A549 (cell line): Measurements from ENCODE around the gene SMIM20.

Source experiments
- CBX8 ChIP-seq: fragments of 200-600 bp; sonication (generic); IDR thresholded peaks from 2 replicates; pipeline ENCODE4 v1.6.1; 2016
- EP300 ChIP-seq, 2 experiments: fragments of >200 bp; sonication (Bioruptor Twin); formaldehyde crosslinking; IDR thresholded peaks; 2 replicates in 1 of 2; 3 replicates in 1 of 2; pipeline ENCODE4 v1.6.1; 2016 to 2017
- MYC ChIP-seq: IDR thresholded peaks from 2 replicates; pipeline ENCODE4 v1.6.1; 2012; ENCODE audit warnings: mild to moderate bottlenecking, inconsistent platforms, low read length, improper control_type of control experiment, borderline replicate concordance
- NR3C1 ChIP-seq: fragments of >200 bp; sonication (Bioruptor Twin); formaldehyde crosslinking; IDR thresholded peaks from 3 replicates; pipeline ENCODE4 v1.6.1; 2017
- POLR2A ChIP-seq: IDR thresholded peaks from 2 replicates; pipeline ENCODE4 v1.6.1; 2012; ENCODE audit warnings: mild to moderate bottlenecking, low read length
- TF ChIP-seq, protein P1 (sequence below): fragments of >200 bp; sonication (Bioruptor Twin); formaldehyde crosslinking; IDR thresholded peaks from 3 replicates; pipeline ENCODE4 v1.5.1; 2016
- TF ChIP-seq, protein P2 (sequence below): IDR thresholded peaks from 2 replicates; pipeline ENCODE4 v1.6.1; 2012; ENCODE audit warnings: low read depth, borderline replicate concordance
- TF ChIP-seq, protein P3 (sequence below): fragments of 250-450 bp; sonication (Bioruptor Pico); IDR thresholded peaks from 2 replicates; pipeline ENCODE4 v1.5.0; 2021; ENCODE audit warnings: mild to moderate bottlenecking, moderate library complexity, borderline replicate concordance

DNA sequence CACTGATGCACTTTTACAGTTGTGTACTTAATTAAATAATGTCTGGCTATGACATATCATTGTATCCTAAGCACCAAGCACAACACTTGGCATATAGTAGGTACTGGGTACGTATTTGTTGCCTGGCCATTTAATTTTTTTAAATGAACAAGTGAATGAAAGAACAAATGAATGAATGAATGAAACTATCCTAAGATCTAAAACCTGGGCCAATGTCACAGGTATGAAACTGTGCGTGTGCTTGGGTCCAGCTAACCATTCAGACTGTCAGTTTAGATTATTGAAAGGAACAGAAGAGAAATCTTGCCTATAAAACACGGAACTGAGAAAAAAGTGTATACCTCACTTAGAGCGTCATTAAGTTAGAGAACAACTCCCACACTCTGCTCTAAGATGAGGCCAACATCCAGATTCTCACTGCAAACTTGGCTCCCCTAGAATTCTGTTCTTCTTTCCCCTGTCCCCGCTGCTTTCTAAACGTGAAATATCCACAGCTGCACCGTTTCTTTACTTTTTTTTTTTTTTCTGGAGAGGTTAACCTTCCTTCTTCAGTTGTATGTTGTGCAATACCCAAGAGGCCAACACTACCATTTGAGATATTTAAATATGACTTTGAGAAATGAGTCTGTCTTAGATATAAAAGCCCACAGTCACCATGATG, 33.9 kb upstream of the SMIM20 start:
- TF ChIP-seq MYC (no peak), POLR2A (no peak), EP300 (IDR thresholded peaks at IDR 0.05) (no peak), NR3C1 (no peak), CBX8 (no peak)
- TF ChIP-seq, protein P1, sequence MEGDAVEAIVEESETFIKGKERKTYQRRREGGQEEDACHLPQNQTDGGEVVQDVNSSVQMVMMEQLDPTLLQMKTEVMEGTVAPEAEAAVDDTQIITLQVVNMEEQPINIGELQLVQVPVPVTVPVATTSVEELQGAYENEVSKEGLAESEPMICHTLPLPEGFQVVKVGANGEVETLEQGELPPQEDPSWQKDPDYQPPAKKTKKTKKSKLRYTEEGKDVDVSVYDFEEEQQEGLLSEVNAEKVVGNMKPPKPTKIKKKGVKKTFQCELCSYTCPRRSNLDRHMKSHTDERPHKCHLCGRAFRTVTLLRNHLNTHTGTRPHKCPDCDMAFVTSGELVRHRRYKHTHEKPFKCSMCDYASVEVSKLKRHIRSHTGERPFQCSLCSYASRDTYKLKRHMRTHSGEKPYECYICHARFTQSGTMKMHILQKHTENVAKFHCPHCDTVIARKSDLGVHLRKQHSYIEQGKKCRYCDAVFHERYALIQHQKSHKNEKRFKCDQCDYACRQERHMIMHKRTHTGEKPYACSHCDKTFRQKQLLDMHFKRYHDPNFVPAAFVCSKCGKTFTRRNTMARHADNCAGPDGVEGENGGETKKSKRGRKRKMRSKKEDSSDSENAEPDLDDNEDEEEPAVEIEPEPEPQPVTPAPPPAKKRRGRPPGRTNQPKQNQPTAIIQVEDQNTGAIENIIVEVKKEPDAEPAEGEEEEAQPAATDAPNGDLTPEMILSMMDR = no peak
- TF ChIP-seq, protein P2, sequence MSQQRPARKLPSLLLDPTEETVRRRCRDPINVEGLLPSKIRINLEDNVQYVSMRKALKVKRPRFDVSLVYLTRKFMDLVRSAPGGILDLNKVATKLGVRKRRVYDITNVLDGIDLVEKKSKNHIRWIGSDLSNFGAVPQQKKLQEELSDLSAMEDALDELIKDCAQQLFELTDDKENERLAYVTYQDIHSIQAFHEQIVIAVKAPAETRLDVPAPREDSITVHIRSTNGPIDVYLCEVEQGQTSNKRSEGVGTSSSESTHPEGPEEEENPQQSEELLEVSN = no peak
- TF ChIP-seq, protein P3, sequence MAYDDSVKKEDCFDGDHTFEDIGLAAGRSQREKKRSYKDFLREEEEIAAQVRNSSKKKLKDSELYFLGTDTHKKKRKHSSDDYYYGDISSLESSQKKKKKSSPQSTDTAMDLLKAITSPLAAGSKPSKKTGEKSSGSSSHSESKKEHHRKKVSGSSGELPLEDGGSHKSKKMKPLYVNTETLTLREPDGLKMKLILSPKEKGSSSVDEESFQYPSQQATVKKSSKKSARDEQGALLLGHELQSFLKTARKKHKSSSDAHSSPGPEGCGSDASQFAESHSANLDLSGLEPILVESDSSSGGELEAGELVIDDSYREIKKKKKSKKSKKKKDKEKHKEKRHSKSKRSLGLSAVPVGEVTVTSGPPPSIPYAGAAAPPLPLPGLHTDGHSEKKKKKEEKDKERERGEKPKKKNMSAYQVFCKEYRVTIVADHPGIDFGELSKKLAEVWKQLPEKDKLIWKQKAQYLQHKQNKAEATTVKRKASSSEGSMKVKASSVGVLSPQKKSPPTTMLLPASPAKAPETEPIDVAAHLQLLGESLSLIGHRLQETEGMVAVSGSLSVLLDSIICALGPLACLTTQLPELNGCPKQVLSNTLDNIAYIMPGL (CRISPR knock-in tag) = no peak
